HCT116 (cell line): ENCODE measurements around the gene SERHL2. TPM values are rescaled to one million over a fixed set of nuclear protein-coding genes. Genes with fewer than 3 reads are reported as not detected.

Experiments
- ATAC-seq: fragments of 200-7000 bp; cut with Tn5 transposase; 2 replicates; pipeline ENCODE4 v1.9.1; 2020; ENCODE audit warnings: mild to moderate bottlenecking, moderate library complexity
- BruUV-seq: library from RNA; stranded (reverse); fragments of 400-500 nt; replicated peaks from 2 replicates; lab custom pipeline; 2021; lab: Mats Ljungman, UMichigan
- CTCF ChIA-PET: fragments of 300-600 bp; sonication (Branson Sonifier 250); formaldehyde crosslinking; loops from one replicate; lab custom pipeline; 2021; ENCODE audit warnings: antibody characterized with exemption; lab: Charles Lee
- POLR2A ChIA-PET: fragments of 300-600, 350-600 bp; sonication (Branson Sonifier 250); formaldehyde crosslinking; loops from one replicate; lab custom pipeline; 2021; ENCODE audit warnings: antibody characterized with exemption; lab: Charles Lee
- RAD21 ChIA-PET, 2 experiments: fragments of 300-600 bp; sonication (Branson Sonifier 250); formaldehyde crosslinking; loops; one replicate each; lab custom pipeline; 2023; ENCODE audit warnings: low total read pairs in 2 of 2; ENCODE audit not compliant: uncharacterized antibody in 2 of 2, unreplicated experiment in 2 of 2, low non-redundant PET in 1 of 2; lab: Charles Lee
- DNase-seq: peaks from one replicate; pipeline ENCODE4 v3.0.0-alpha.2; 2010; ENCODE audit warnings: low read depth, low spot score
- H2AFZ ChIP-seq: fragments of 200-600 bp; shearing (Covaris generic), sonication (generic); 2 replicates; pipeline ENCODE4 v1.6.1; 2017; ENCODE audit warnings: low read depth, mixed run types, mixed read lengths, antibody characterized with exemption, low read length; ENCODE audit not compliant: poor library complexity, severe bottlenecking
- H3K27ac ChIP-seq: 2 replicates; pipeline ENCODE4 v1.5.1; 2012; ENCODE audit warnings: low read depth, low read length
- H3K27me3 ChIP-seq: fragments of 200-600 bp; sonication (generic); 2 replicates; pipeline ENCODE4 v1.6.1; 2016; ENCODE audit warnings: mixed run types, low read length, mixed read lengths; ENCODE audit not compliant: insufficient read depth
- H3K36me3 ChIP-seq, 2 experiments: fragments of 200-500 bp in 1 of 2; fragments of 200-600 bp in 1 of 2; sonication (Bioruptor generic) in 1 of 2; sonication (generic) in 1 of 2; 2 replicates each; pipeline versions ENCODE4 v1.5.1 to v1.6.1; 2014 to 2016; ENCODE audit warnings: low read length in 2 of 2, inconsistent platforms in 1 of 2, mixed read lengths in 1 of 2, mixed run types in 1 of 2; ENCODE audit not compliant: insufficient read depth in 2 of 2, control insufficient read depth in 1 of 2
- H3K4me1 ChIP-seq, 2 experiments: fragments of 200-600 bp in 1 of 2; sonication (generic) in 1 of 2; 2 replicates each; pipeline versions ENCODE4 v1.5.1 to v1.6.1; 2012 to 2017; ENCODE audit warnings: low read length in 2 of 2, inconsistent platforms in 1 of 2, mild to moderate bottlenecking in 1 of 2, mixed read lengths in 1 of 2, mixed run types in 1 of 2, moderate library complexity in 1 of 2; ENCODE audit not compliant: insufficient read depth in 2 of 2, control insufficient read depth in 1 of 2
- H3K4me2 ChIP-seq: fragments of 200-600 bp; sonication (generic); 2 replicates; pipeline ENCODE4 v1.6.1; 2017; ENCODE audit warnings: mixed run types, low read length, mixed read lengths
- H3K4me3 ChIP-seq, 2 experiments: fragments of 200-600 bp in 1 of 2; sonication (generic) in 1 of 2; replicated peaks in 1 of 2; 2 replicates each; pipeline ENCODE4 v1.5.1; 2011 to 2016; ENCODE audit warnings: low read length in 2 of 2, control low read depth in 1 of 2, low read depth in 1 of 2, mild to moderate bottlenecking in 1 of 2, mixed read lengths in 1 of 2, mixed run types in 1 of 2
- H3K79me2 ChIP-seq: fragments of 200-600 bp; sonication (generic); 2 replicates; pipeline ENCODE4 v1.6.1; 2017; ENCODE audit warnings: mild to moderate bottlenecking, mixed run types, low read length, moderate library complexity, mixed read lengths; ENCODE audit not compliant: insufficient read depth
- H3K9ac ChIP-seq: fragments of 200-600 bp; sonication (generic); 2 replicates; pipeline ENCODE4 v1.6.1; 2016; ENCODE audit warnings: low read length, mixed read lengths
- H3K9me2 ChIP-seq: fragments of 200-600 bp; sonication (generic), shearing (Covaris generic); 2 replicates; pipeline ENCODE4 v1.6.1; 2017; ENCODE audit warnings: mixed run types, mild to moderate bottlenecking, moderate library complexity; ENCODE audit not compliant: insufficient read depth
- H3K9me3 ChIP-seq, 2 experiments: fragments of 200-500 bp in 1 of 2; fragments of 200-600 bp in 1 of 2; sonication (Bioruptor generic) in 1 of 2; sonication (generic) in 1 of 2; 2 replicates each; pipeline ENCODE4 v1.6.1; 2014 to 2017; ENCODE audit warnings: low read length in 2 of 2, mixed read lengths in 2 of 2, inconsistent platforms in 1 of 2, low read depth in 1 of 2, mild to moderate bottlenecking in 1 of 2, mixed run types in 1 of 2, moderate library complexity in 1 of 2; ENCODE audit not compliant: control insufficient read depth in 1 of 2, insufficient read depth in 1 of 2
- H4K20me1 ChIP-seq: fragments of 200-600 bp; sonication (generic), shearing (Covaris generic); 2 replicates; pipeline ENCODE4 v1.6.1; 2017; ENCODE audit warnings: mixed run types, mild to moderate bottlenecking, moderate library complexity; ENCODE audit not compliant: insufficient read depth
- EGR1 ChIP-seq: IDR thresholded peaks from 2 replicates; pipeline ENCODE4 v1.6.1; 2012; ENCODE audit warnings: low read depth
- JUND ChIP-seq: IDR thresholded peaks from 2 replicates; pipeline ENCODE4 v1.6.1; 2012
- POLR2AphosphoS5 ChIP-seq: IDR thresholded peaks from 2 replicates; pipeline ENCODE4 v1.6.1; 2011; ENCODE audit warnings: mild to moderate bottlenecking, low read depth, low read length, moderate library complexity
- SIN3A ChIP-seq: IDR thresholded peaks from 2 replicates; pipeline ENCODE4 v1.6.1; 2012; ENCODE audit warnings: low read depth
- TCF7L2 ChIP-seq: IDR thresholded peaks from 2 replicates; pipeline ENCODE4 v1.7.0; 2011; ENCODE audit warnings: borderline replicate concordance, inconsistent platforms; ENCODE audit not compliant: insufficient read depth, insufficient read length; ENCODE audit errors: extremely low read depth
- YY1 ChIP-seq: IDR thresholded peaks from 2 replicates; pipeline ENCODE4 v1.6.1; 2011; ENCODE audit warnings: low read length, low read depth, moderate library complexity, mild to moderate bottlenecking; ENCODE audit not compliant: insufficient replicate concordance; ENCODE audit errors: extremely low read depth
- ZFX ChIP-seq: fragments of 450-650 bp; IDR thresholded peaks from 2 replicates; pipeline ENCODE4 v1.6.1; 2017
- intact Hi-C: fragments of 100-400 bp; cut with micrococcal nuclease; formaldehyde crosslinking; loops from 2 replicates; pipeline ENCODE4 v1.10.0; 2022
- total RNA-seq: library from RNA; stranded (reverse); gene quantifications from one replicate; pipeline ENCODE4 v1.2.1, GENCODE V29; 2021; ENCODE audit not compliant: unreplicated experiment
- TF ChIP-seq, protein P1 (sequence below): IDR thresholded peaks from 2 replicates; pipeline ENCODE4 v1.6.1; 2011; ENCODE audit warnings: mild to moderate bottlenecking, low read length, moderate library complexity; ENCODE audit not compliant: insufficient replicate concordance; ENCODE audit errors: extremely low read depth
- TF ChIP-seq, protein P2 (sequence below), 3 experiments: fragments of 200-600 bp in 1 of 3; sonication (generic) in 1 of 3; IDR thresholded peaks in 2 of 3; conservative IDR thresholded peaks in 1 of 3; 2 replicates each; pipeline ENCODE4 v1.5.1; 2012 to 2017; ENCODE audit warnings: low read depth in 2 of 3, low read length in 2 of 3, antibody characterized with exemption in 1 of 3, borderline replicate concordance in 1 of 3, control low read depth in 1 of 3, mild to moderate bottlenecking in 1 of 3, mixed read lengths in 1 of 3, mixed run types in 1 of 3, moderate library complexity in 1 of 3; ENCODE audit not compliant: insufficient read depth in 1 of 3

The SERHL2 gene
- total RNA-seq, 1 experiment from 2014 or later = not detected

DNA sequence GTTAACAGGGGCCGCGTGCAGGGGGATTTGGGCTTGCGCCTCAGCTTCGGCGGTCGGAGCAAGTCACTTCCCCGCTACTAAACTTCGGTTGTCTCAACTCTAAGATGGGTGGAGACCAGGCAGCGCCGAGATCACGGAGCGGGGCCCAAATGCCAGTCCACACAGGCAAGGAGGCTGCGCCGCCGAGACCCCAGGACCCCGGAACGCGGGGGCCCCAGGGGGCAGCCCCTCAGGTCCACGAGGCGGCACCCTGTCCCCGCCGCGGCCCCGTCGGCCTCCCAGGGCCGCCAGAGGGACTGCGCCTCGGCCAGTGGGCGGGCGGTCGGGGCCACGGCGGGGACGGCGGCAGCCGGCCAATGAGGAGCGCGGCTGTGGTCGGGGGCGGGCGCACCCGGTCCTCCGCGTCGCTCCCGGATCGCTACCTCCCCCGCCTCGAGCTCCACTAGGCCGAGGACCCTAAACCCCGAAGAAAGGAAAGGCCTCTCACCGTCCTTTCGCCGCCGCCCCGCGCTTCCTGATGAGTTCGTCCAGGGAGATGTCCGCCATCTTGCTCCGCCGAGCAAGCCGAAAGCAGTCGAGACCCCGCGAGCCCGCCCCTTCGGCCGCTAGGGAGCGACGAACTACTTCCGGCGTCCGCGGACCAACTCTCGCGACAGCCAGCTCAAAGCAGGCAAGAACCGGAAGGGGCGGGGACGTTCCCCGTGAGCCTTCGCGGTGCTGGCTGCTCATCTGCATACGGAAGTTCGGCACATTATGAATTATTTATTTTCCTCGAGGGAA, 60.7 kb downstream of the SERHL2 start, which contains the start of gene POLDIP3:
Gene POLDIP3, minus strand, starts transcription at position 572 of the 780 bp plus-strand sequence. Its CDS starts 26 bp downstream, at position 546.
- ChIA-PET POLR2A (interaction anchor here (0.6 to 2.4 kb wide), 31 partner anchors 9 to 668 kb away, joined by 3 to 20 read pairs (median 4); partner anchors contain the start of genes ARFGAP3, CENPM and PACSIN2), RAD21 (interaction anchor here in 1 of 2 experiments (0.5 kb wide), 1 partner anchor 513 kb away, joined by 3 read pairs; no protein-coding TSS in a partner anchor), CTCF (interaction anchor here (0.6 kb wide), 1 partner anchor 1140 kb away, joined by 3 read pairs; no protein-coding TSS in a partner anchor)
- peak within 1 kb of the TSS; percentile 98 for H3K4me3 ChIP-seq
- H4K20me1 ChIP-seq = peaks cover 8% of the 10 kb centered on the region; the same call in 1 of the 2 replicates
- H3K9me2 ChIP-seq = no peaks in the 10 kb centered on the region
- H3K27ac ChIP-seq = peak within 1 kb of the TSS; percentile 89
- peaks cover 18 to 50% of the 10 kb centered on the region in 2 experiments for H3K4me1 ChIP-seq
- no peaks in the 10 kb centered on the region for H3K27me3 ChIP-seq
- intact Hi-C loops = no loop called here
- peaks cover 49% of the 10 kb centered on the region for H3K79me2 ChIP-seq
- ATAC-seq (peak; percentile 71), DNase-seq (peak; percentile 96)
- peak within 1 kb of the TSS; percentile 97 for H3K4me2 ChIP-seq
- BruUV-seq = no TSS peak
- H3K9me3 ChIP-seq = no peaks in the 10 kb centered on the region
- peaks cover 5 to 20% of the 10 kb centered on the region in 2 experiments; a peak in 1 of 4 replicates for H3K36me3 ChIP-seq
- H2AFZ ChIP-seq = no peak within 1 kb of the TSS
- H3K9ac ChIP-seq = peak within 1 kb of the TSS; percentile 99
- TF ChIP-seq ZFX (peak; percentile 84; the same call in 1 of the 2 replicates), EGR1 (peak; percentile 33), JUND (no peak), YY1 (peak; percentile 91), POLR2AphosphoS5 (peak; percentile 78), TCF7L2 (peak; percentile 50), SIN3A (no peak)
- TF ChIP-seq, protein P1, sequence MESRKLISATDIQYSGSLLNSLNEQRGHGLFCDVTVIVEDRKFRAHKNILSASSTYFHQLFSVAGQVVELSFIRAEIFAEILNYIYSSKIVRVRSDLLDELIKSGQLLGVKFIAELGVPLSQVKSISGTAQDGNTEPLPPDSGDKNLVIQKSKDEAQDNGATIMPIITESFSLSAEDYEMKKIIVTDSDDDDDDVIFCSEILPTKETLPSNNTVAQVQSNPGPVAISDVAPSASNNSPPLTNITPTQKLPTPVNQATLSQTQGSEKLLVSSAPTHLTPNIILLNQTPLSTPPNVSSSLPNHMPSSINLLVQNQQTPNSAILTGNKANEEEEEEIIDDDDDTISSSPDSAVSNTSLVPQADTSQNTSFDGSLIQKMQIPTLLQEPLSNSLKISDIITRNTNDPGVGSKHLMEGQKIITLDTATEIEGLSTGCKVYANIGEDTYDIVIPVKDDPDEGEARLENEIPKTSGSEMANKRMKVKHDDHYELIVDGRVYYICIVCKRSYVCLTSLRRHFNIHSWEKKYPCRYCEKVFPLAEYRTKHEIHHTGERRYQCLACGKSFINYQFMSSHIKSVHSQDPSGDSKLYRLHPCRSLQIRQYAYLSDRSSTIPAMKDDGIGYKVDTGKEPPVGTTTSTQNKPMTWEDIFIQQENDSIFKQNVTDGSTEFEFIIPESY = peak; percentile 95
- TF ChIP-seq, protein P2, sequence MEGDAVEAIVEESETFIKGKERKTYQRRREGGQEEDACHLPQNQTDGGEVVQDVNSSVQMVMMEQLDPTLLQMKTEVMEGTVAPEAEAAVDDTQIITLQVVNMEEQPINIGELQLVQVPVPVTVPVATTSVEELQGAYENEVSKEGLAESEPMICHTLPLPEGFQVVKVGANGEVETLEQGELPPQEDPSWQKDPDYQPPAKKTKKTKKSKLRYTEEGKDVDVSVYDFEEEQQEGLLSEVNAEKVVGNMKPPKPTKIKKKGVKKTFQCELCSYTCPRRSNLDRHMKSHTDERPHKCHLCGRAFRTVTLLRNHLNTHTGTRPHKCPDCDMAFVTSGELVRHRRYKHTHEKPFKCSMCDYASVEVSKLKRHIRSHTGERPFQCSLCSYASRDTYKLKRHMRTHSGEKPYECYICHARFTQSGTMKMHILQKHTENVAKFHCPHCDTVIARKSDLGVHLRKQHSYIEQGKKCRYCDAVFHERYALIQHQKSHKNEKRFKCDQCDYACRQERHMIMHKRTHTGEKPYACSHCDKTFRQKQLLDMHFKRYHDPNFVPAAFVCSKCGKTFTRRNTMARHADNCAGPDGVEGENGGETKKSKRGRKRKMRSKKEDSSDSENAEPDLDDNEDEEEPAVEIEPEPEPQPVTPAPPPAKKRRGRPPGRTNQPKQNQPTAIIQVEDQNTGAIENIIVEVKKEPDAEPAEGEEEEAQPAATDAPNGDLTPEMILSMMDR (IDR thresholded peaks at IDR 0.05 in 2 of 3, conservative IDR thresholded peaks at IDR 0.05 in 1 of 3; ENCODE audit: borderline replicate concordance in 1 of 3, insufficient read depth in 1 of 3, low read depth in 2 of 3, low read length in 2 of 3) = peak in 1 of 3 experiments; percentile 26; a peak in 2 of 6 replicates
